ENCODE data around the gene PRKCQ. TPM values are rescaled to one million over a fixed set of nuclear protein-coding genes. Genes with fewer than 3 reads are reported as not detected.

The PRKCQ gene
- total and polyA plus RNA-seq, 2 of the 4 experiments (the other 2 are of a cell fraction), result under 0.01 to 0.03 TPM

DNA sequence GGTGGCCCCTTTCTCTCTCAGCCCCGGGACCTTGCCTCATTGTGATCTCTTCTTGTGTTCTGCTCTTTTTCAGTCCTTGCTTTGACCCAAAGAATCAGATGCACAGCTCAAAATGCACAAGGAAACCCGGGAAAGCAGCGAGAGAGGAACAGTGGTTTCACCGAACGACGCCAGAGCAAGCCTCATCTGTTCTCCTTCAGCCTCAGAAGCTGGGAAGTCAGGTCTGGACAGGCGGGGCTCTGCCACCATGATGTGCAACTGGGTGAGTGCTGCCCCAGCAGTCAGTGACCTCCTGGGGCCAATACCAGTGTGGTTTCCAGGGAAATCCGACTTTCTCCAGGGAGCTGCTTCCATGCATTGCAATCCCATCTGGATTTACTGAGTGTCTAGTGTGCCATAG, 133.4 kb downstream of the PRKCQ start:
- no peaks in the 10 kb centered on the region for H3K9me3 ChIP-seq (ENCODE audit: control insufficient read depth, insufficient read depth, low read length)
- in situ Hi-C loops (cut with MboI; ENCODE audit: low sequenced_read_pairs) (no loop called here), intact Hi-C loops (cut with micrococcal nuclease) (no loop called here), dilution Hi-C loops (cut with HindIII; ENCODE audit: low sequenced_read_pairs, unreplicated experiment) (no loop called here)
- no peak overlapping the region for H4K91ac ChIP-seq (ENCODE audit: insufficient read depth, low read depth, low read length)
- H3K9me1 ChIP-seq (ENCODE audit: insufficient read depth, low read length), result no peaks in the 10 kb centered on the region
- no peak overlapping the region for H2BK5ac ChIP-seq (ENCODE audit: low read depth, low read length, poor library complexity, severe bottlenecking)
- no peaks in the 10 kb centered on the region for H3K79me1 ChIP-seq (ENCODE audit: low read depth in 1 of 2, low read length in 2 of 2)
- DNase-seq, result no peak
- WGBS, 2 experiments (ENCODE audit: extremely low coverage in 2 of 2, insufficient read length in 1 of 2), result 76% methylated on average over 7 of the region's 8 CpGs; no CpG with 5 or more reads in 1 of the 2 experiments
- H4K8ac ChIP-seq (ENCODE audit: low read depth in 2 of 2, low read length in 2 of 2), result no peak overlapping the region
- no peak overlapping the region for H2AFZ ChIP-seq (replicated peaks; ENCODE audit: low read length, poor library complexity)
- ChIA-PET CTCF (interaction anchor here (0.7 kb wide), 1 partner anchor 556 kb away, joined by 7 read pairs; no protein-coding TSS in a partner anchor), POLR2A (ENCODE audit: unreplicated experiment) (no interaction called here)
- no peak overlapping the region for H2BK15ac ChIP-seq (ENCODE audit: low read depth, low read length)
- no peak overlapping the region for H3K4me3 ChIP-seq (ENCODE audit: insufficient read depth, low read depth, low read length)
- no peak overlapping the region for H3K14ac ChIP-seq (replicated peaks; ENCODE audit: low read depth, low read length)
- H3K27ac ChIP-seq (ENCODE audit: insufficient read depth, low read length), result no peak overlapping the region
- no peak overlapping the region for H3K23ac ChIP-seq (ENCODE audit: low read depth, low read length)
- no TSS peak for BruUV-seq (replicated peaks)
- H3K56ac ChIP-seq (ENCODE audit: extremely low read depth, insufficient read depth, low read length), result no peak overlapping the region
- H3K9ac ChIP-seq (ENCODE audit: low read depth, low read length), result no peak overlapping the region
- no peaks in the 10 kb centered on the region for H4K20me1 ChIP-seq (ENCODE audit: insufficient read depth, low read length)
- no peak overlapping the region for H2AK5ac ChIP-seq (ENCODE audit: low read depth, low read length)
- TF ChIP-seq NFE2L2 (IDR thresholded peaks at IDR 0.05; ENCODE audit: low read depth, low read length) (no peak), RFX5 (IDR thresholded peaks at IDR 0.05; ENCODE audit: low read depth, low read length) (no peak), MXI1 (IDR thresholded peaks at IDR 0.05; ENCODE audit: borderline replicate concordance, low read depth, low read length) (no peak), CTCF (conservative IDR thresholded peaks at IDR 0.05; ENCODE audit: low read depth, low read length) (no peak), MAFK (IDR thresholded peaks at IDR 0.05; ENCODE audit: low read depth, low read length) (no peak), POLR2A (IDR thresholded peaks at IDR 0.05; ENCODE audit: low read depth, low read length) (no peak), ELK1 (IDR thresholded peaks at IDR 0.05; ENCODE audit: borderline replicate concordance, low read depth, low read length) (no peak), FOS (IDR thresholded peaks at IDR 0.05; ENCODE audit: low read depth, low read length) (no peak), USF2 (IDR thresholded peaks at IDR 0.05; ENCODE audit: low read depth, low read length) (no peak), CEBPB (IDR thresholded peaks at IDR 0.05; ENCODE audit: low read depth, low read length) (no peak), RCOR1 (IDR thresholded peaks at IDR 0.05; ENCODE audit: insufficient replicate concordance, low read length) (no peak), CHD1 (IDR thresholded peaks at IDR 0.05; ENCODE audit: low read depth, low read length) (no peak), RAD21 (IDR thresholded peaks at IDR 0.05; ENCODE audit: low read length) (no peak), BHLHE40 (IDR thresholded peaks at IDR 0.05; ENCODE audit: low read depth, low read length) (no peak), SMC3 (IDR thresholded peaks at IDR 0.05; ENCODE audit: low read depth, low read length) (no peak), MAZ (IDR thresholded peaks at IDR 0.05; ENCODE audit: borderline replicate concordance, low read depth, low read length) (no peak)
- H3K27me3 ChIP-seq (ENCODE audit: control insufficient read depth, insufficient read depth, low read length), result peaks cover 2% of the 10 kb centered on the region; the same call in 1 of the 2 replicates
- H3K36me3 ChIP-seq (ENCODE audit: control insufficient read depth, insufficient read depth, low read length), result no peaks in the 10 kb centered on the region
- H2BK120ac ChIP-seq (ENCODE audit: low read depth, low read length), result no peak overlapping the region
- no peak overlapping the region for H2BK20ac ChIP-seq (ENCODE audit: low read depth, low read length)
- H2AK9ac ChIP-seq (replicated peaks; ENCODE audit: low read depth, low read length, poor library complexity), result no peak overlapping the region
- ATAC-seq (ENCODE audit: low read depth), result no peak
- H3K4me2 ChIP-seq (ENCODE audit: low read depth, low read length), result no peak overlapping the region
- H3K18ac ChIP-seq (ENCODE audit: low read depth, low read length), result no peak overlapping the region
- no peaks in the 10 kb centered on the region for H3K4me1 ChIP-seq (ENCODE audit: control insufficient read depth, insufficient read depth, low read length)
- no peak overlapping the region for H4K5ac ChIP-seq (ENCODE audit: low read depth, low read length)
- no peak overlapping the region for H3K4ac ChIP-seq (ENCODE audit: low read depth, low read length)
